NCI-H510A (cell line): ENCODE results near the gene KBTBD2.
A peak's percentile ranks its signal among the peaks of the same experiment; 100 is the strongest.
"Not testable (repeated sequence)": the region's sequence is repeated elsewhere in the genome, so short reads cannot be mapped to it uniquely, and the experiment has no call there.

Source experiments
- DNase-seq: peaks from one replicate; lab custom pipeline; 2025; lab: John Stamatoyannopoulos, UW

KBTBD2 gene

GRCh38 chr7:32893207-32893524, 1.6 kb upstream of the KBTBD2 start:
- no peak for DNase-seq

DNA sequence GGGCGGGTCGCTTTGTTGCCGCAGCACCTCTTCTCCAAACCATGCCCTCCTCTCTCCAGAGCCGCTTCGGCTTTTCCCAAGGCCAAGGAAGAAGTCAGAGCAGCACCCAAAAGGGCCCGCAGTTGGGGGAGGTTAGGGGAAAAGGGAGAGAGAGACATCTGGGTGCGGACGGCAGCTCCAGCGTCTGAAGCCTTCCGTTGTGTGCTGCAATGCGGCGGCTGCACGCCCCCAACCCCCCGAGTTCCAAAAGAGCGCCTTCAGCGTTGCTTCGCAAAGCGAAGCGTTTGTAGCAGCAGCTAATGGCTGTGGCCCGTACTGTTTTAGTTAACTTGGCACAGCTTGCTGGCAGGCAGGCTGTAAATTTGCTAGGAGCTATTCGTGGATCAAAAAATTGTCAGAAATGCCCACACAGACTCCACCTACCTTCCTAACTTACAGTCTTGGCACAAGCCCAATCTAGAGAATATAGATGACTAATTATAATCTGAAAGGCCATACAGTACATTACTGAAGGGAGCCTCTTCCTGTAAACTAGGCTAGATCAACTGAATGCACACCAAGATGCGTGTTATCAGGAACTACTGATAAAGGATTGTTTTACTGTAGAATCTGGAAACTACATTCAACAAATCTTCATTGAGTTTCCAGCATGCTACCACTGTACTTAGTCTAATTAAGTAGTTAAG, 1.1 kb upstream of the KBTBD2 start:
- DNase-seq = peak; percentile 26

DNA sequence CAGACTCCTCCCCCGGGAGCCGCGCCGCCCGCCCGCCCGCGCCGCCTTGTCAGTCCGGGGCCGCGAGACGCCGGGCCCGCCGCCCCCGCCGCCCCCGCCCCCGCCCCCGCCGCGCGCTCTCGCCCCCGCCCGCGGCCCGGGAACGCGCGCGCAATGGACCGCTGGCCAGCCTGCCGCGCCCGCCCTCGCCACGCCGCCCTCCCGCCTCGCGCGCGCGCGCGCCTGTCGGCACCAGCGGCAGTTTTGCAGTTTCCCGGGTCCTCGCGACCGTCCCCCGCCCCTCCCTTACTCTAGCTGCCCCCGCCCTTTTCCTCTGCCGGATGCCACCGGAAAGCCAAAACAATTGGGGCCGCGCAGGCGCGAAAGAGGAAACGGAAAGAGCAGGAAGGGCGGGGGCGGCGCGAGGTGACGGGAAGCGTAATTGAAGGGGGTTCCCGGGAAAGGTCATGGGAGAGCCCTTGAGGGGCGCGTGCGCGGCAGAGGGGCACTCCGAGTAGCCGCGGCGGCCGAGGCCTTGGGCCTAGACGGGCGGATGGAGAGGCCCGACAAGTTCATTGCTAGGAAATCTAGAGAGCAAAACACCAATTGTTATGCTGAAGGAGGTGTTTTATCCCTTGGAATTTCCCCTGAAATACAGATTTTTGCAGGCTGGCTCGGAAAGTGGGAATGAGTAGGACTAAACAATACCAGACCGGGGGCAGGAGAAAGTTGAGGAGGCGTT, 400 bp upstream of the KBTBD2 start:
- peak; percentile 97 for DNase-seq

DNA sequence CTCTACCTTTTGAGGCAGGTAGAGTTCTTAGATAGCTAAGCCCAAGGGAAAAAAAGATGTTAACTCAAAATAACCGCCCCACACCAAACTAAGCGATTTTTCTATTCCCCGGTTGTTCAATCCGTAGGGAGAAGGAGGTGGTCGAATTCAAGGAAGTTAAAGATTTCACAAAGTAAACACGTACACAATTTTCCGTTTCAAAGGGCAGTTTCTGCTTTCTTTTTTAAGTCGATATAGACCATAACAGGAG, 842 bp downstream of the KBTBD2 start:
- no peak for DNase-seq

DNA sequence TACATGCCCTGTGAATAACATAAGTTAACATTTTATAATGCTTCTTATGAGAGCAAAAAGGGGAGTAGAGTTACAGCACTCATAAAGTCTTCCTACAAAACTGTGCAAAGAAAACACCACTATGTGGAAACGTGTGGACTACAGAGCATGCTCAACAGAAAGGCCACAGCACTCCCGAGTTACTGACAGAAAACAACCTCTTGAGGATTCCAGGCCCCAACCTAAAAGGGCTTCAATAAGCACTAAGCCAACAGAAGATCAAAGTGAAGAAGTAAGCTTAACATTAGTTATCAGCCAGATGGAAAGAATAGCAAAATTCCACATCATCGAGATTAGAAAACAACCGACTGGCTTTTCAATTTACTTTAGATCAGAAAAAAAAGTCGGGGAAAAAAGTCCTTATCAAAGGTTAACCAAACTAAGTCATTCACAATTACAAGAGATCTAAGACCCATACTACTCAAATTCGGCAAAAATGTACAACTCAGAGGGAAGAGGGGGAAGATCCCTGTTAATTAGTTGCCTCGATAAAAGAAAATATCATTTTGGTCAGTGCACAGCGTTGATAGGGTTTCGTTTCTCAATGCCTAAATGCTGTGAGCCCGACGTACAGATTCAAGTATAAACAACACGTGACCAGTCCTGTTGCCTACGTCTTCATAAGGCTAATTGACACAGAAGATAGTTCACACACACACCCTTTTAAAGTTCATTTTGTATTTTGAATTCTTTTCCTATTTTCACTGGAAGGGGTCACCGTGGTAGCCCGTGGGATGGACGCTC, 1.4 kb downstream of the KBTBD2 start:
- no peak for DNase-seq

GRCh38 chr7:32888505-32888904, 3.1 kb downstream of the KBTBD2 start:
- no peak for DNase-seq

GRCh38 chr7:32887395-32887794, 4.2 kb downstream of the KBTBD2 start:
- no peak for DNase-seq

GRCh38 chr7:32881074-32881982, 10.2 kb downstream of the KBTBD2 start:
- DNase-seq = no peak

- DNase-seq = peak; percentile 12
These were observed 12.1 kb downstream of the KBTBD2 start for GRCh38 chr7:32879460-32879859.

- not testable (repeated sequence) for DNase-seq
These were observed 13.5 kb downstream of the KBTBD2 start for GRCh38 chr7:32878023-32878422.

DNA sequence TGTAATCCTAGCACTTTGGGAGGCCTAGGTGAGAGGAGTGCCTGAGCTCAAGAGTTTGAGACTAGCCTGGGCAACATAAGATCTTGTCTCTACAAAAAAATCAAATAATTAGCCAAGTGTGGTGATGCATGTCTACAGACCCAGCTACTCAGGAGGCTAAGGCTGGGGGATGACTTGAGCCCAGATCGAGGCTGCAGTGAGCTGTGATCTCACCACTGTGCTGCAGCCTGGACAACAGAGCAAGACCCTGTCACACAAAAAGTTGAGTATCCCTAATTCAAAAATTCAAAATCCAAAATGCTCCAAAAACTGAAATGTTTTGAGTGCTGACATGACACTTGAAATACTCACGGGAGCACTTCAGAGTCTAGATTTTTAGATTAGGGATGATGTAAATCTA, 19.1 kb downstream of the KBTBD2 start:
- DNase-seq = no peak

DNA sequence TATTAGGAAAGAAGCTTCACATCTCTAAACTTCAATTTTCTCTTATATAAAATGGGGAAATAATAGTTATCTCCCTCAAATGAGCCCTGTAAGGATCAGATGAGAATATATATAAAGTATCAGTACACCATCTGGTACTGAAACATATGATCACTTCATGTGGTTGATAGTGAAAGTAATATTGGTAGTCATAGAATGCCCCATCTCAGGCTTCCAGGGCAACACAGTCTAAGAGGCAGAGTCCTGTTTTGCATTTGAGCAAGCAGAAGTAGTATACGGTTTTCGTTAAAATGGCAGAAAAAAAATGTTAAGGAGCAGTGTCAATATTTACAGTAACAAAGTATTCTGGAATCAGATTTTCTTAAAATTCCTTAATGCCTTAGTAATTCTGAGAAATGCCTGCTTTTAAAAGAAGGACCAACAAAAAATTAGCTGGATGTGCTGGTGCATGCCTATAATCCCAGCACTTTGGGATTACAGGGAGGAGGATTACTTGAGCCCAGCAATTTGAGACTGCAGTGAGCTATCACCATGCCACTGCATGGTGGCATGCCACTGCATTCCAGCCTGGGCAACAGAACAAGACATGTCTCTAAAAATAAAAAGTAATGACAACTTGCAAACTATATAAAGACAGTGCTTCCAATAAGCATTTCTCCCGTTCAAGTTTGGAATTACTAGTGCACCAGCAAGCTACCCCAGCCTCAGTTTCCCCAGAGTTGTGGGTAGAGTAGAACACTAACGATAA, 19.8 kb downstream of the KBTBD2 start:
- DNase-seq = no peak

DNA sequence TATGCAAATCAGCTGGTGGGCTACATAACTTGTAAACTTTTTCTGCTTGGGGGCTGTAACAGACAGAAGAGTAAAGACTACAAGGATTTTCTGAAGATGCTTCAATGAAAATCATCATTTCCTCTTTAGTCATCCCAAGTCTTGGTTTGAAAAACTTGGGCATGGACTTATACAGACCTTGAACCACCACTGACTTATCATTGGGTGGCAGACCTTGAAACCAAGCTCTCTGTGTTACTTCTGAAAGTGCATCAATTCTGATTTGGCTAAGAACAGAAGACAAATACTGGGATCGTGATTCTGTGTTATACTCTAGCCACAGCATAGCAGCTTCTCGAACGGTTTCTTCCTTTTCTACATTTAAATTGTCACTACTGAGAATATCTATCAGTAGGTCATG, 21.3 kb downstream of the KBTBD2 start:
- no peak for DNase-seq

GRCh38 chr7:32869716-32870115, 21.8 kb downstream of the KBTBD2 start:
- DNase-seq = no peak

GRCh38 chr7:32868116-32868515, 23.4 kb downstream of the KBTBD2 start:
- DNase-seq = no peak

DNA sequence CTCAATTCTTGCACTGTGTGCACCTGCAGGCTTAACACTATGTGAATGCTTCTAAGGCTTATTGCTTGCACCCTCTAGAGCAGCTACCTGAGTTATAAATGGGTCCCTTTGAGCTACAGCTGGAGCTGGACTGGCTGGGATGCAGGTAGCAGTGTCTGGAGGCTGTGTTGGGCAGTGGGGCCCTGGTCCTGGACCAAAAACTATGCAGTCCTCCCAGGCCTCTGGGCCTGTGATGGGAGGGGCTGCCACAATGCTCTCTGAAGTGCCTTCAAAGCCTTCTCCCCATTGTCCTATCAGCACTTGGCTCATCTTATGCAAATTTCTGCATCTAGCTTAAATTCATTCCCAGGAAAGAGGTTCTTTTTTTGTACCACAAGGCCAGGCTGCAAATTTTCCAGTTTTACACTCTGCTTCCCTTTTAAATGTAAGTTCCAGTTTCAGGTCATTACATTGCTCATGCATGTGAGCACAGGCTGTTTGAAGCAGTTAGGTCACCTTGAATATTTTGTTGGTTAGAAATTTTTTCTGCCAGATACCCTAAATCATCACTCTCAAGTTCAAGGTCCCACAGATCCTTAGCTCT, 26.0 kb downstream of the KBTBD2 start:
- no peak for DNase-seq

- DNase-seq = not testable (repeated sequence)
These were observed 27.7 kb downstream of the KBTBD2 start for GRCh38 chr7:32863872-32864271.

GRCh38 chr7:32860090-32860489, 31.5 kb downstream of the KBTBD2 start:
- no peak for DNase-seq

DNA sequence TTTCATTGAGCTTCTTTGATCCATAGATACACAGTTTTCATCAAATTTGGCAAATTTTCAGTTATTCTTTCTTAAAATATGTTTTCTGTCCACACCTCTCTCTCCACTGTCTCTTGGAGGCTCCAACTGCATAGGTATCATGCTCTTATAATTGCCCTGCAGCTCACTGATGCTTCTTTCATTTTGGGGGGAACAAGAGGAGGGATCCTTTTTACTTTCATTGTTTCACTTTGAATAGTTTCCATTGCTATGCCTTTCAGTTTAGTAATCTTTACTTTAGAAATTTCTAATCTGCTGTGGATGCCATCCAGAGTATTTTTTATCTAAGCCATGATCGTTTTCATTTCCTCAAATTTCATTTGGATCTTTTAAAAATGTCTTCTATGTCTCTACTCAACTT, 32.9 kb downstream of the KBTBD2 start:
- no peak for DNase-seq

DNA sequence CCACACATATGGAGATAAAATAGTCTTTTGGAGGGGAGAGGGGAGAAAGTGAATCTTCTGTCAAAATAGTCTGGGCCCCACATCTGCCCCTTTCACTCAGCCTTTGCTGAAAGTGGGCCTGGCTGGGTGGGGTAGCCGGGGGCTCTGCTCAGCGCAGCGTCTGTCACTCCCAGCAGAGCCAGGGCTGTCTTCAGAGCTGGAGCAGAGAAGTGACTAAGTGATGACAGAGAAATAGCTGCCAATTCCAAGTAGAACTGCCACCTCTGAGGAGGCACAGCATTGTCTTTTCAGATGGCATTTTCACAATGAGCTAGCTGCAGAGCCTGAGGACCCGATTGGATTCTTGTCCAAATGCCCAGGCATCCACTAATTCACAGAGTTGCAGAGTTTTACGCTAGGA, 34.5 kb downstream of the KBTBD2 start:
- DNase-seq = not testable (repeated sequence)
